HCT116 (cell line): ENCODE results near the gene FSCN2.

Source experiments
- CBX3 ChIP-seq: IDR thresholded peaks from 2 replicates; pipeline ENCODE4 v1.6.1; 2012; ENCODE audit warnings: low read depth
- CEBPB ChIP-seq: IDR thresholded peaks from 2 replicates; pipeline ENCODE4 v1.6.1; 2012; ENCODE audit warnings: low read depth
- ELF1 ChIP-seq: IDR thresholded peaks from 2 replicates; pipeline ENCODE4 v1.6.1; 2012; ENCODE audit warnings: low read depth, borderline replicate concordance
- EZH2 ChIP-seq: fragments of 200-600 bp; sonication (generic); IDR thresholded peaks from 2 replicates; pipeline ENCODE4 v1.6.1; 2017; ENCODE audit warnings: antibody characterized with exemption, mixed run types
- POLR2A ChIP-seq: IDR thresholded peaks from 2 replicates; pipeline ENCODE4 v1.7.0; 2011; ENCODE audit warnings: borderline replicate concordance; ENCODE audit not compliant: insufficient read depth, insufficient read length; ENCODE audit errors: extremely low read depth
- POLR2AphosphoS5 ChIP-seq: IDR thresholded peaks from 2 replicates; pipeline ENCODE4 v1.6.1; 2011; ENCODE audit warnings: mild to moderate bottlenecking, low read depth, low read length, moderate library complexity
- RAD21 ChIP-seq: IDR thresholded peaks from 2 replicates; pipeline ENCODE4 v1.6.1; 2012; ENCODE audit warnings: low read depth, mild to moderate bottlenecking
- SP1 ChIP-seq: IDR thresholded peaks from 2 replicates; pipeline ENCODE4 v1.6.1; 2012; ENCODE audit warnings: low read depth
- YY1 ChIP-seq: IDR thresholded peaks from 2 replicates; pipeline ENCODE4 v1.6.1; 2011; ENCODE audit warnings: low read length, low read depth, moderate library complexity, mild to moderate bottlenecking; ENCODE audit not compliant: insufficient replicate concordance; ENCODE audit errors: extremely low read depth
- ZNF274 ChIP-seq: fragments of 200-500 bp; sonication (Bioruptor generic); IDR thresholded peaks from 2 replicates; pipeline ENCODE4 v1.6.1; 2014; ENCODE audit warnings: mild to moderate bottlenecking, low read depth, low read length, inconsistent platforms
- TF ChIP-seq, protein P1 (sequence below), 3 experiments: fragments of 200-600 bp in 1 of 3; sonication (generic) in 1 of 3; IDR thresholded peaks in 2 of 3; conservative IDR thresholded peaks in 1 of 3; 2 replicates each; pipeline ENCODE4 v1.5.1; 2012 to 2017; ENCODE audit warnings: low read depth in 2 of 3, low read length in 2 of 3, antibody characterized with exemption in 1 of 3, borderline replicate concordance in 1 of 3, control low read depth in 1 of 3, mild to moderate bottlenecking in 1 of 3, mixed read lengths in 1 of 3, mixed run types in 1 of 3, moderate library complexity in 1 of 3; ENCODE audit not compliant: insufficient read depth in 1 of 3
- TF ChIP-seq, protein P2 (sequence below): IDR thresholded peaks from 2 replicates; pipeline ENCODE4 v1.6.1; 2012; ENCODE audit warnings: low read depth
- TF ChIP-seq, protein P3 (sequence below): IDR thresholded peaks from 2 replicates; pipeline ENCODE4 v1.6.1; 2012
- TF ChIP-seq, protein P4 (sequence below): IDR thresholded peaks from 2 replicates; pipeline ENCODE4 v1.6.1; 2011; ENCODE audit warnings: mild to moderate bottlenecking, low read length, moderate library complexity; ENCODE audit not compliant: insufficient replicate concordance; ENCODE audit errors: extremely low read depth

DNA sequence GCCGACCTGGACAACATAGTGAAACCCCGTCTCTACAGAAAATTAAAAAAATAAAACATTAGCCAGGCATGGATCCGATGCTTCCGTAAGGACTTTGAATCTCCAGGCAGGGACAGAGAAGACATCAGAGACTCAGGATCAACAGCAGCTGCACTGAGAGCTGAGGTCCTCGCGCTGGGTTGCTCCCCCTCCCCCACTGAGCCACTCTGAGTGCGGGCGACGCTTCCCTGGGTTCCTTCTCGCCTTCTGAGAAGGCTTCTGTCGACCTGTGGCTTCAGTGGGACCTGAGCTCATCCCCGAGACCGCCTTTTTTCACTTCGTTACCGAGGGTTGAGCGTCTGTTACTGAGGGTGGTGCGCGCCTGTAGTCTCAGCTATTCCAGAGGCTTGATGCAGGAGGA is 36.0 kb upstream of the FSCN2 start:
- TF ChIP-seq CEBPB: no peak
- TF ChIP-seq, protein P1, sequence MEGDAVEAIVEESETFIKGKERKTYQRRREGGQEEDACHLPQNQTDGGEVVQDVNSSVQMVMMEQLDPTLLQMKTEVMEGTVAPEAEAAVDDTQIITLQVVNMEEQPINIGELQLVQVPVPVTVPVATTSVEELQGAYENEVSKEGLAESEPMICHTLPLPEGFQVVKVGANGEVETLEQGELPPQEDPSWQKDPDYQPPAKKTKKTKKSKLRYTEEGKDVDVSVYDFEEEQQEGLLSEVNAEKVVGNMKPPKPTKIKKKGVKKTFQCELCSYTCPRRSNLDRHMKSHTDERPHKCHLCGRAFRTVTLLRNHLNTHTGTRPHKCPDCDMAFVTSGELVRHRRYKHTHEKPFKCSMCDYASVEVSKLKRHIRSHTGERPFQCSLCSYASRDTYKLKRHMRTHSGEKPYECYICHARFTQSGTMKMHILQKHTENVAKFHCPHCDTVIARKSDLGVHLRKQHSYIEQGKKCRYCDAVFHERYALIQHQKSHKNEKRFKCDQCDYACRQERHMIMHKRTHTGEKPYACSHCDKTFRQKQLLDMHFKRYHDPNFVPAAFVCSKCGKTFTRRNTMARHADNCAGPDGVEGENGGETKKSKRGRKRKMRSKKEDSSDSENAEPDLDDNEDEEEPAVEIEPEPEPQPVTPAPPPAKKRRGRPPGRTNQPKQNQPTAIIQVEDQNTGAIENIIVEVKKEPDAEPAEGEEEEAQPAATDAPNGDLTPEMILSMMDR (IDR thresholded peaks at IDR 0.05 in 2 of 3, conservative IDR thresholded peaks at IDR 0.05 in 1 of 3; ENCODE audit: borderline replicate concordance in 1 of 3, insufficient read depth in 1 of 3, low read depth in 2 of 3, low read length in 2 of 3): no peak
- TF ChIP-seq POLR2A: no peak
- no peak for TF ChIP-seq RAD21
- no peak for TF ChIP-seq EZH2
- TF ChIP-seq ELF1: no peak
- TF ChIP-seq ZNF274: no peak
- no peak for TF ChIP-seq YY1
- TF ChIP-seq, protein P2, sequence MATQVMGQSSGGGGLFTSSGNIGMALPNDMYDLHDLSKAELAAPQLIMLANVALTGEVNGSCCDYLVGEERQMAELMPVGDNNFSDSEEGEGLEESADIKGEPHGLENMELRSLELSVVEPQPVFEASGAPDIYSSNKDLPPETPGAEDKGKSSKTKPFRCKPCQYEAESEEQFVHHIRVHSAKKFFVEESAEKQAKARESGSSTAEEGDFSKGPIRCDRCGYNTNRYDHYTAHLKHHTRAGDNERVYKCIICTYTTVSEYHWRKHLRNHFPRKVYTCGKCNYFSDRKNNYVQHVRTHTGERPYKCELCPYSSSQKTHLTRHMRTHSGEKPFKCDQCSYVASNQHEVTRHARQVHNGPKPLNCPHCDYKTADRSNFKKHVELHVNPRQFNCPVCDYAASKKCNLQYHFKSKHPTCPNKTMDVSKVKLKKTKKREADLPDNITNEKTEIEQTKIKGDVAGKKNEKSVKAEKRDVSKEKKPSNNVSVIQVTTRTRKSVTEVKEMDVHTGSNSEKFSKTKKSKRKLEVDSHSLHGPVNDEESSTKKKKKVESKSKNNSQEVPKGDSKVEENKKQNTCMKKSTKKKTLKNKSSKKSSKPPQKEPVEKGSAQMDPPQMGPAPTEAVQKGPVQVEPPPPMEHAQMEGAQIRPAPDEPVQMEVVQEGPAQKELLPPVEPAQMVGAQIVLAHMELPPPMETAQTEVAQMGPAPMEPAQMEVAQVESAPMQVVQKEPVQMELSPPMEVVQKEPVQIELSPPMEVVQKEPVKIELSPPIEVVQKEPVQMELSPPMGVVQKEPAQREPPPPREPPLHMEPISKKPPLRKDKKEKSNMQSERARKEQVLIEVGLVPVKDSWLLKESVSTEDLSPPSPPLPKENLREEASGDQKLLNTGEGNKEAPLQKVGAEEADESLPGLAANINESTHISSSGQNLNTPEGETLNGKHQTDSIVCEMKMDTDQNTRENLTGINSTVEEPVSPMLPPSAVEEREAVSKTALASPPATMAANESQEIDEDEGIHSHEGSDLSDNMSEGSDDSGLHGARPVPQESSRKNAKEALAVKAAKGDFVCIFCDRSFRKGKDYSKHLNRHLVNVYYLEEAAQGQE: no peak
- TF ChIP-seq, protein P3, sequence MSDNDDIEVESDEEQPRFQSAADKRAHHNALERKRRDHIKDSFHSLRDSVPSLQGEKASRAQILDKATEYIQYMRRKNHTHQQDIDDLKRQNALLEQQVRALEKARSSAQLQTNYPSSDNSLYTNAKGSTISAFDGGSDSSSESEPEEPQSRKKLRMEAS: no peak
- TF ChIP-seq POLR2AphosphoS5: no peak
- TF ChIP-seq, protein P4, sequence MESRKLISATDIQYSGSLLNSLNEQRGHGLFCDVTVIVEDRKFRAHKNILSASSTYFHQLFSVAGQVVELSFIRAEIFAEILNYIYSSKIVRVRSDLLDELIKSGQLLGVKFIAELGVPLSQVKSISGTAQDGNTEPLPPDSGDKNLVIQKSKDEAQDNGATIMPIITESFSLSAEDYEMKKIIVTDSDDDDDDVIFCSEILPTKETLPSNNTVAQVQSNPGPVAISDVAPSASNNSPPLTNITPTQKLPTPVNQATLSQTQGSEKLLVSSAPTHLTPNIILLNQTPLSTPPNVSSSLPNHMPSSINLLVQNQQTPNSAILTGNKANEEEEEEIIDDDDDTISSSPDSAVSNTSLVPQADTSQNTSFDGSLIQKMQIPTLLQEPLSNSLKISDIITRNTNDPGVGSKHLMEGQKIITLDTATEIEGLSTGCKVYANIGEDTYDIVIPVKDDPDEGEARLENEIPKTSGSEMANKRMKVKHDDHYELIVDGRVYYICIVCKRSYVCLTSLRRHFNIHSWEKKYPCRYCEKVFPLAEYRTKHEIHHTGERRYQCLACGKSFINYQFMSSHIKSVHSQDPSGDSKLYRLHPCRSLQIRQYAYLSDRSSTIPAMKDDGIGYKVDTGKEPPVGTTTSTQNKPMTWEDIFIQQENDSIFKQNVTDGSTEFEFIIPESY: no peak
- no peak for TF ChIP-seq SP1
- no peak for TF ChIP-seq CBX3
